ENCODE results near the gene SENP2.
"Not testable (repeated sequence)": the region's sequence is repeated elsewhere in the genome, so short reads cannot be mapped to it uniquely, and the experiment has no call there.

The SENP2 gene

DNA sequence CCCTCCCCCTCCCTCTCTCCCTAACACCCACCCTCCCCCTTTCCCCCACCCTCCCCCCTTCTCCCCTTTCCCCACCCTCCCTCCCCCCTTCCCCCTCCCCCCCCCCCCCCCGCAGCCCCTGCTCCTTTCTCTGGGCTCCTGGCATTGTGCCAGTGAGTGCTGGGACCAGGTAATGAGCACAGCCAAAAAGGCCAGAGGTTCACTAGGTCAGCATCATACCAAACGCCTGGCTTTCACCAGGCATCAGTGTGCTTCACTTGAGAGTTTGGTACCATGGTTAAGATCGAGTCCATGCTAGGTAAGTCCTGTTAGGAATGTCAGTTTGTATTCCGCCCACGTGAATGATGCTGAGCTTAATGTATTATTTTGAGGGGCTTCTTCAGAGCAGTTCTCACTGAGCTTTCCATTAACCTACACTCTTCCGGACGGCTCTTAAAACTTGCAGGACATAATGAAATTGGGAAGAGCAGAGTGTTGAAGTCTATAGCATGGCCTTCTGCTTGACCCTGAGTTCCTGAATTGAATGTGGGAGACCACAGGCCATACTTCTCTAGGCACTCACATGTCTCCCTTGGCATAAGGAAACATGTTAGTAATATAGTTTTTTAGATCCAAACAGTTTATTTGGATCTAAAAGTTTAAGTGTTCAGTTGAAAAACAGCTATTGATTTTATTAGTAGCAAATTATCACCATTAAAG, 45.6 kb downstream of the SENP2 start:
- no peak overlapping the region for H3K27ac ChIP-seq (ENCODE audit: low read depth, low read length)
- H3K36me3 ChIP-seq (ENCODE audit: control insufficient read depth, insufficient read depth, low read length) = peaks cover 45% of the 10 kb centered on the region
- H3K4me3 ChIP-seq (ENCODE audit: low read depth, low read length) = no peak overlapping the region
- no peak overlapping the region for H3K9ac ChIP-seq (ENCODE audit: low read length)
- H3K4me1 ChIP-seq (ENCODE audit: control insufficient read depth, insufficient read depth, low read length) = no peaks in the 10 kb centered on the region
- no peaks in the 10 kb centered on the region for H3K27me3 ChIP-seq (ENCODE audit: control insufficient read depth, insufficient read depth, low read length)
- H3K9me3 ChIP-seq (ENCODE audit: control insufficient read depth, insufficient read depth, low read depth, low read length) = 0 out of 2 replicates have a peak, but pooled peaks cover 2% of the 10 kb centered on the region

DNA sequence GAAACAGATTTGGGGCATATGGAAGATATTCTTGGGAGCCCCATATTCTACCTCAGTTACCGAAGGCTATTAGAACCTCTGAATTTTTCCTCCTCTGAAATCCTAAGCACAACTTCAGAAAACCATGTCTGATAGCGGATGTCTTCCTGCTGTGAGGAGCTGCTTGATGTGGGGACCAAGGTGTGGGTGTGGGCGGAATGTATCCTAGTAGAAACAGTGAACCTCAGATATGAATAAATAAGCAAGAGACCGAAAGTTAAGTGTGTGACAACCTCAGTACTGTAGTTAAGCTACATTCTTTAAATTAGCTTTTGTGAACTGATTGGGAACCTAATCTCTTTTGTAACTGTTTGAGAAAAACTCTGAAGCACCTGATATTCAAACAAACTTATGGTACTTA, 46.9 kb downstream of the SENP2 start:
- H3K4me3 ChIP-seq (ENCODE audit: low read depth, low read length) = no peak overlapping the region
- H3K9ac ChIP-seq (ENCODE audit: low read length) = no peak overlapping the region
- H3K36me3 ChIP-seq (ENCODE audit: control insufficient read depth, insufficient read depth, low read length) = peaks cover 34% of the 10 kb centered on the region
- no peaks in the 10 kb centered on the region for H3K27me3 ChIP-seq (ENCODE audit: control insufficient read depth, insufficient read depth, low read length)
- no peak overlapping the region for H3K27ac ChIP-seq (ENCODE audit: low read depth, low read length)
- no peaks in the 10 kb centered on the region for H3K4me1 ChIP-seq (ENCODE audit: control insufficient read depth, insufficient read depth, low read length)
- 0 out of 2 replicates have a peak, but pooled peaks cover 2% of the 10 kb centered on the region for H3K9me3 ChIP-seq (ENCODE audit: control insufficient read depth, insufficient read depth, low read depth, low read length)

- Histone ChIP-seq H3K36me3 (ENCODE audit: control insufficient read depth, insufficient read depth, low read length) (peaks cover 5% of the 10 kb centered on the region), H3K27me3 (ENCODE audit: control insufficient read depth, insufficient read depth, low read length) (no peaks in the 10 kb centered on the region), H3K9ac (ENCODE audit: low read length) (no peak overlapping the region), H3K4me3 (ENCODE audit: low read depth, low read length) (no peak overlapping the region), H3K9me3 (ENCODE audit: control insufficient read depth, insufficient read depth, low read depth, low read length) (no peaks in the 10 kb centered on the region), H3K27ac (ENCODE audit: low read depth, low read length) (no peak overlapping the region), H3K4me1 (ENCODE audit: control insufficient read depth, insufficient read depth, low read length) (no peaks in the 10 kb centered on the region)
These were observed 51.3 kb downstream of the SENP2 start for GRCh38 chr3:185637388-185637787.

GRCh38 chr3:185638651-185639050, 52.6 kb downstream of the SENP2 start:
- not testable (repeated sequence) for H3K4me1 ChIP-seq (ENCODE audit: control insufficient read depth, insufficient read depth, low read length); H3K27ac ChIP-seq (ENCODE audit: low read depth, low read length); H3K4me3 ChIP-seq (ENCODE audit: low read depth, low read length); H3K9me3 ChIP-seq (ENCODE audit: control insufficient read depth, insufficient read depth, low read depth, low read length); H3K27me3 ChIP-seq (ENCODE audit: control insufficient read depth, insufficient read depth, low read length); H3K9ac ChIP-seq (ENCODE audit: low read length)
- peaks cover 16% of the 10 kb centered on the region for H3K36me3 ChIP-seq (ENCODE audit: control insufficient read depth, insufficient read depth, low read length)

GRCh38 chr3:185639632-185640206, 53.6 kb downstream of the SENP2 start:
- Histone ChIP-seq H3K4me3 (ENCODE audit: low read depth, low read length) (no peak overlapping the region), H3K27ac (ENCODE audit: low read depth, low read length) (no peak overlapping the region), H3K9me3 (ENCODE audit: control insufficient read depth, insufficient read depth, low read depth, low read length) (no peaks in the 10 kb centered on the region), H3K4me1 (ENCODE audit: control insufficient read depth, insufficient read depth, low read length) (no peaks in the 10 kb centered on the region), H3K36me3 (ENCODE audit: control insufficient read depth, insufficient read depth, low read length) (peaks cover 21% of the 10 kb centered on the region), H3K9ac (ENCODE audit: low read length) (no peak overlapping the region), H3K27me3 (ENCODE audit: control insufficient read depth, insufficient read depth, low read length) (no peaks in the 10 kb centered on the region)

DNA sequence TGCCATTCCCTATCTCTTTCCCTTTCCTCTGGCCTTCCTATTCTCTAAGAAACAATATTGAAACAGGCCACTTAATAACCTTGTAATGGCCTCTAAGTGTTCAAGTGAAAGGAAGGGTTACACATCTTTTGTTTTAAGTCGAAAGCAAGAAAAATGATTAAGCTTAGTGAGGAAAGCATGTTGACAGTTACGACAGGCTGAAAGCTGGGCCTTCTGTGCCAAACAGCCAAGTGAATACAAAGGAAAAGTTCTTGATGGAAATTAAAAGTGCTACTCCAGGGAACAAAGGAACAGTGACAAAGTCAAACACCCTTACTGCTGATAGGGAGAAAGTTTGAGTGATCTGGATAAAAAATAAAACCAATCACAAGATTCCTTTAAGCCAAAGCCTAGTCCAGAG, 54.2 kb downstream of the SENP2 start:
- no peak overlapping the region for H3K4me3 ChIP-seq (ENCODE audit: low read depth, low read length)
- peaks cover 26% of the 10 kb centered on the region for H3K36me3 ChIP-seq (ENCODE audit: control insufficient read depth, insufficient read depth, low read length)
- H3K27ac ChIP-seq (ENCODE audit: low read depth, low read length) = no peak overlapping the region
- H3K9ac ChIP-seq (ENCODE audit: low read length) = no peak overlapping the region
- no peaks in the 10 kb centered on the region for H3K9me3 ChIP-seq (ENCODE audit: control insufficient read depth, insufficient read depth, low read depth, low read length)
- H3K27me3 ChIP-seq (ENCODE audit: control insufficient read depth, insufficient read depth, low read length) = no peaks in the 10 kb centered on the region
- peaks cover under 1% of the 10 kb centered on the region; the same call in 1 of the 2 replicates for H3K4me1 ChIP-seq (ENCODE audit: control insufficient read depth, insufficient read depth, low read length)

DNA sequence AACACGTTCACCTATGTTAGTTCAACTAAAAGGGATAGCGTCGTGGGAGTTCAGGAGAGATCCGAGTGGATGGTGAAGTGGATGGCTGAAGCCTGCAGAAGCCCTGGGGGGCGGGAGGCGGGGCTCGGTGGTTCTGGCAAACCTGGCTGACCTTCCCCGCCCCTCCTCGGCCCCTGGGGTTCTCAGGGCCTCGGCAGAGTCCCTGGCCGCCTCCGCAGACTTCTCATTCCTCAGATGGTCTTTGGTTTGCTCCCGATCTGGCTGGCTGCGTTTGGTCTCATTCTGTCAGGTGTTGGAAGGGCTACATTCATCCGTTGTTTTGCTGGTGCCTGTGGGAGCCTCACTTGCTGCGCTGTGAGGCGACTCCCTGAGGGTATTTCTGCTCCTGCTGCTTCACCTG, 59.1 kb downstream of the SENP2 start:
- H3K27ac ChIP-seq (ENCODE audit: low read depth, low read length); H3K27me3 ChIP-seq (ENCODE audit: control insufficient read depth, insufficient read depth, low read length); H3K9me3 ChIP-seq (ENCODE audit: control insufficient read depth, insufficient read depth, low read depth, low read length); H3K4me3 ChIP-seq (ENCODE audit: low read depth, low read length); H3K9ac ChIP-seq (ENCODE audit: low read length): not testable (repeated sequence)
- Histone ChIP-seq H3K36me3 (ENCODE audit: control insufficient read depth, insufficient read depth, low read length) (peaks cover 72% of the 10 kb centered on the region), H3K4me1 (ENCODE audit: control insufficient read depth, insufficient read depth, low read length) (peaks cover 27% of the 10 kb centered on the region)

- Histone ChIP-seq H3K4me3 (ENCODE audit: low read depth, low read length) (peak overlapping the region; percentile 6; the same call in 1 of the 2 replicates), H3K27me3 (ENCODE audit: control insufficient read depth, insufficient read depth, low read length) (no peaks in the 10 kb centered on the region), H3K9me3 (ENCODE audit: control insufficient read depth, insufficient read depth, low read depth, low read length) (no peaks in the 10 kb centered on the region), H3K9ac (ENCODE audit: low read length) (peak overlapping the region; percentile 65), H3K4me1 (ENCODE audit: control insufficient read depth, insufficient read depth, low read length) (peaks cover 27% of the 10 kb centered on the region), H3K36me3 (ENCODE audit: control insufficient read depth, insufficient read depth, low read length) (peaks cover 78% of the 10 kb centered on the region), H3K27ac (ENCODE audit: low read depth, low read length) (peak overlapping the region; percentile 26; the same call in 1 of the 2 replicates)
These were observed 59.7 kb downstream of the SENP2 start for GRCh38 chr3:185645596-185646381.

GRCh38 chr3:185646382-185647133, 60.5 kb downstream of the SENP2 start:
- Histone ChIP-seq H3K4me3 (ENCODE audit: low read depth, low read length) (peak overlapping the region; percentile 6; the same call in 1 of the 2 replicates), H3K4me1 (ENCODE audit: control insufficient read depth, insufficient read depth, low read length) (peaks cover 27% of the 10 kb centered on the region), H3K27me3 (ENCODE audit: control insufficient read depth, insufficient read depth, low read length) (no peaks in the 10 kb centered on the region), H3K27ac (ENCODE audit: low read depth, low read length) (peak overlapping the region; percentile 26; the same call in 1 of the 2 replicates), H3K36me3 (ENCODE audit: control insufficient read depth, insufficient read depth, low read length) (peaks cover 85% of the 10 kb centered on the region), H3K9me3 (ENCODE audit: control insufficient read depth, insufficient read depth, low read depth, low read length) (no peaks in the 10 kb centered on the region), H3K9ac (ENCODE audit: low read length) (peak overlapping the region; percentile 65)

DNA sequence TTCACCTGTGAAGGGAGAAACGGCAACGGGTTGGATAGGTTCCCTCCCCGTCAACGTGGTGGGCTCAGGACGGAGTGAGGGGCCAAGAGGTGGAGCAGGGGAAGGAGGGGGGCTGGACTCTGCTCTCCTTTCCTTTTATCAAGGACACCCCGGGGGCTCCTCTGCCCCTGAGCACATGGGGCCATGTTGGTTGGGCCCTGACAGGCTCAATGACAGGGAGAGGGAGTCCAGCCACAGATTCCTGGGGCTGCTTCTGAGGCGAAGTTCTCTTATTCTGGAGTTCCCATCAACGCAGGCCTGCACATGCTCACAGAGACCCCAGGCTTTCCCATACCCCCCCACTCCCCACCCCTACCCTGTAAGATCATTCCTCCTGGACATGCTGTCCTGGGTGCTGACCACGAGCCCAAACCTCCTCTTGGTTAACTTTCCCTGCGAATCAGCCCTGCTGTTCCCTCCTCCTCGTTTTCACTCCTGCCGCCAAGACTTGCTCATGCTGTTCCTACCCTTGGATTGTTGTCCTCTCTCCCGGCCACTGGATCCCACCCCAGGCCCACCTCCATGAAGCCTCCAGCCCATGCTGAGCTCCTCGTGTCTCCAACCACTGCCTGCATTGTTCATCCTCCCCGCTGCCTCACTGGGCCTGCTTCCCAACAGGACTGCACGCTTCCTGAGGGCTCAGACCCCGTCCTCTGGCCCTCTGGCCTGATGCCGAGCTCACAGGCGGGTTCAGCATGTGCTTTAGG, 61.2 kb downstream of the SENP2 start:
- no peaks in the 10 kb centered on the region for H3K27me3 ChIP-seq (ENCODE audit: control insufficient read depth, insufficient read depth, low read length)
- no peak overlapping the region; the same call in 1 of the 2 replicates for H3K27ac ChIP-seq (ENCODE audit: low read depth, low read length)
- H3K9me3 ChIP-seq (ENCODE audit: control insufficient read depth, insufficient read depth, low read depth, low read length) = no peaks in the 10 kb centered on the region
- no peak overlapping the region for H3K4me3 ChIP-seq (ENCODE audit: low read depth, low read length)
- H3K9ac ChIP-seq (ENCODE audit: low read length) = no peak overlapping the region
- peaks cover 88% of the 10 kb centered on the region for H3K36me3 ChIP-seq (ENCODE audit: control insufficient read depth, insufficient read depth, low read length)
- peaks cover 27% of the 10 kb centered on the region for H3K4me1 ChIP-seq (ENCODE audit: control insufficient read depth, insufficient read depth, low read length)

Data from HUES6 (cell line).